GM19035 (cell line): ENCODE results near the gene DNPEP.
"Not testable (repeated sequence)": the region's sequence is repeated elsewhere in the genome, so short reads cannot be mapped to it uniquely, and the experiment has no call there.

Experiments used
- ATAC-seq: cut with Tn5 transposase; IDR thresholded peaks from one replicate; pipeline ENCODE4 v1.9.1; 2021; ENCODE audit not compliant: unreplicated experiment

The DNPEP gene

DNA sequence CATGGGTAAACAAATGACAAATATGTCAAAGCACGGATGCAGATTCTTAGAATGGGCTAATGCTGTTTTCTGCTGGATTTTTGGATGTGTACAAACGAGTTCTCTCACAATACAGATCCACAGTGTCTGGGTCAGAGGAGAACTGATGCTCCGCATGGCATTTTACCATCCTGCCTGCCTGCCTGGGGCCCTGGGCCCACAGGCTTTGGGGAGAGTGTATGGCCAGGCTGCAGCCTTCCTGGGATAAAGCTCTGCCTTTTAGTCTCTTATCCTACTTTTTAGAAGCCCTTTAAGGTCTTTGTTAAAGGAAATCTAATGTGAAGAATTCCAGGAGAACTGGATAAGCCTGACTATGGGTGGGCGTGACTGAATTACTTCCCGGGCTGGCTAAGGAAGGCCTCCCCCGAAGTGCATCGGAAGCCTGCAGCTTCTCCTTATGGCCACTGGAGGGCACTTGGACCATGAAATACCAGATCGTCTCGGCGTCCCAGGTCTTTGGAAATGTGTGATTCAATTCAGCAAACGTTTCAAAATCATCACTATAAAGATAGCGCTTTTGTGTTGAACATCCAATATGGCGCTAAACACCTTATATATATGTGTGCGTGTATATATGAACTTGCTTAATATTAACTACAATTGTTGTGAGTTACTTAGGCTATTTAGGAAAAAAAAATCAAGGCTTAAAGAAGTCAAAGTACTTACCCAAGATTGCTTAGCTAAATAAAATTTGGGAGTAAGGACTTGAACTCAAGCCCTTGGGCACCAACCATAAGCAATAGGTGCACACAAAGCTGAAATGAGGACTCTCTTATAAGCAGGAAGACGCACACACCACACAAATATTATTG is 15.2 kb upstream of the DNPEP start:
- peak; percentile 77 for ATAC-seq

DNA sequence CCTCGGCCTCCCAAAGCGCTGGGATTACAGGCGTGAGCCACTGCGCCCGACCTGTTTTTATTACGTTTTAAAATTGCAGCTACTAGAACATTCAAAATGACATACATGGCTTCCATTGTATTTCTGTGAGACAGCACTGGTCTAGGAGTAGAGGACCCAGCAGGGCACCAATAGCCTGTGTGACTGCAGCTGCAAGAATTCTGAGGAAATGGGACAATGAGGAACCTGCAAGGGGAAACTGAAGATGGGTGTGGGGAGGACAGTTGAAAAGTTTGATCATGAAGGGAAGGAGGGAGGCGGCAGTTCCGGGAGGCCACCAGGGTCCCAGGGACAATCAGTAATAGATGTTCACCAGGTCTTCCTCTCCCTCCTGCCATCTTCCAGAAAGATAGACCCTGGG is 13.9 kb upstream of the DNPEP start:
- ATAC-seq = no peak

DNA sequence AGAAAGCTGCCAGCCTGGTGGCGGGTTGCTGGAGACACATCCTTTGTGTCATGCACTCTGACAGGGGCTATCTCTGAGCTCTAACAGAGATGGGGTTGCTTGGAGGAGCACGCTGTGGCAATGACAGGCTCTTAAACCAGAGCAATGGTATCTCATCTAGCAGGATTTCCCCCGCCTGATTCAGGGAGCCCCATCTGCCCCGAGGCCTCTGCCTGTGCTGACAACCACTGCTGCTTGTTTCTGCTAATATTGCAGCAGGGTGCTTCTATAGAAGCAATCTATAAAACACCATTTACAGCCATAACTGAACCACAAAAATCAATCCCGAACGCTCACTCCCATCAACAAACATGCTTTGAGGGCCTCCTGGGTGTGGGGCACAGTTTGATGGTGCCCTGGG is 12.8 kb upstream of the DNPEP start:
- no peak for ATAC-seq

DNA sequence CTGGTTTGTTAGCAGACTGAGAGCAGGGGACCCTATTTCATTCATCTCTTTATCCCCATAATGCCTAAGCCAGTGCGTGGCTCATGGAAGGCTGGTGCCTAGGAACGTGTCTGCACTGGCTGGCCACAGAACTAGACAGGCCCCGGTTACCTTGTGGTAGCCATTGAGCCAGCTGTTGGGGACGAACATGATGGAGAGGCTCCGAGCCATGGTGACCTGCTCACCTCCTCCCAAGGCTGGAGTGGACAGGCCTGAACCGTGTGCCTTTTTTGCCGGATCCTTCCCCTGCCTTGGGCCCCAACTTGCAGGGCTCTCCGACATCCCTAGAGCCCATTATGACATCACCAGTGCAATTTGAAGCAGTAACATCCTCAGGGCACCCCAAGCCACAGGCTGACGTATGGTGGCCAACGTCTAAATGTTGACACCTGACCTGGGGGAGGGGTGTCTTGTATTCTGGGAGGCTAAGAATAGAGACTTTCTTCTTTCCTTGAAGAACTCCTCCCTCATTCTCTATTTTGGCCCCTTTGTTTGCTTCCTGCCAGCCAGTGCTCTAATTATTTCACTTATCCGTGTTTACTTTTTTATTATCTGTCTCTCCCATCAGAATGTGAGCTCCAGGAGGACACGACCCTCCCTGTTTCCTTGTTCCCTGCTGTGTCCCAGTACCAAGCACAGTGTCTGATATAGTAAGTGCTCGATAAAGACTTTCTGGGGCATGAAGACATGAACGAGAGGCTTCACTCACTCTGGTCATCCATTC is 12.2 kb upstream of the DNPEP start:
- no peak for ATAC-seq

DNA sequence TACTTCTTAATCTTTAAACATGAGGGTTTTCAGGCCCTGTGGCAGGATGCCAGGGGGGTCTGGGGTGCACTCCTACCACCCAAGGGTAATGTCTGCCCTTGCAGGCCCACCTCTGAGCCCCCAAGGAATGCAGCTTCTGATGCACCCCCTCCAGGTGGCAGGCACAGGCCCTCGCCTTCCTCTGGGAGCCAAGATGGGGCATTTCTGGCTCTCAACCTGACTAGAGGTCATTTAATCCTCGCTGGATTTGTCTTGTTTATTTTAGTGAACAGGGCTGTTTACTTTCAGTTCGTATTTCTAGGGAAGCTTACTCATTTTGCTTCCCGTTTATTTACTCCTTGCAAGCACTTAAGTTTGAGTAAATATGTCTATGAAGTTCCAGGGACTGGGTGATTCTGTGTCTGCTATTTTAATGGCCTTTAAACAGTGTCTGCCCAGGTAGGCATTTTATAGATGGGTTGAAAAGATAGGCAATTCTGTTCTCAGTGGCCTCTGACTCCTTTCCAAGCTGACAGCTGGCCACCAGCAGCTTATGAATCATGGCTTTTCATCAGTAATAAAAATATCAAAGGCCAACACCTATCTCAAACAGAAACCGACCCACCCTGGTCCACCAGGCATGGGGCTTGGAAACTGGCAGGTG is 11.1 kb upstream of the DNPEP start:
- no peak for ATAC-seq

DNA sequence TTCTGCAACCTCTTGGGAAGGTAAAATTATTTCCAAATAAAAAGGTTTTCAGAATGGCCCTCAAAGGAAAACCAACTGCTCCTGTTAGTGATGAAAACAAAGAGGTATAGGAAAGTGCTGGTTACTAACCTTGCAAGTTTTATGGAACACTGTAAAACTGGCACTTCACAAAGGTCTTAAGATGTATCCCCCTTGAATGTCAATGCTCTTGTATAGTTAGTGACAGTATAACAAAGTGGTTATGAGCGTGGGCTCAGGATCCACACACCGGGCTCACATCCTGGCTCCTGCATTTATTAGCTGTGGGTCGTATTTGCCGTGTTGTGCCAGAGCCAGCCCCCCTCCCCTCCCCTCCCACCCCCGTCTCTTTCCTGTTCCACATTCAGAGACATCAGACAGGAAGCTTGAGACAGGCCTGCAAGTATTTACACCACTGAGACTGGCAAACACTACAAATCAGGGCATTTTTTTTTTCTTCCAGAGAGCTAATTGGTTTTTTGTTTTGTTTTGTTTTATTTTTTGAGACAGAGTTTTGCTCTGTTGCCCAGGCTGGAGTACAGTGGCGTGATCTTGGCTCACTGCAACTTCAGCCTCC is 9.2 kb upstream of the DNPEP start:
- no peak for ATAC-seq

DNA sequence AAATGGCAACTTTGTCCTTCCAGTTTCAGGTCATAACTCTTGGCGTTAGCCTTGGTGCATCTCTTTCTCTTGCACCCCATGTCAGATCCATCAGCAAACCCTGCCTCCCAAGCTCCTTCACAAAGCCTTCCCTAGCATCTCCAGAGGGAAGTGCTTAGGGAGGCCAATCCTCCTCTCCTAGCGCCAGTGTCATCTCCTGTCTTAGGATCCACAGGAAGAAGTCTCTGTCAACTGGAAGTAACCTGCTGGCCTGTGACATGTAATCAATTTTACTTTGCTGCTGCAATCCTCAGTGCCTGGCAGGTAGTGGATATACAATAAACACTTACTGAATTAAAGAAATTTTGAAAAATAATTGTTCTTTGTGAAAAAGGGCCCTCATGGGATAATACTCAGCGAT is 7.9 kb upstream of the DNPEP start:
- no peak for ATAC-seq

DNA sequence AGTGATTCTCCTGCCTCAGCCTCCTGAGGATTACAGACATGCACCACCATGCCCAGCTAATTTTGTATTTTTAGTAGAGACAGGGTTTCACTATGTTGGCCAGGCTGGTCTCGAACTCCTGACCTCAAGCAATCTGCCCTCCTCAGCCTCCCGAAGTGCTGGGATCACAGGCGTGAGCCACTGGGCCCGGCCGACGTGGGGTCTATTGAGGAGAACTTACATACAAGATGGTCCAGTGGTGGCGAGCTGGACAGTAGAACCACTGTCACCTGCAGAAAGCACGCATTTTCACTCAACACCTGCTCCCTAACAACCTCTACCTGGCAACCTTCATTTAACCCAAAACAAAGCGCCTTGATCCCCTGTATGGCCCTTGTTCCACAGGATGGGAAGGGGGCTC is 7.3 kb upstream of the DNPEP start:
- not testable (repeated sequence) for ATAC-seq

DNA sequence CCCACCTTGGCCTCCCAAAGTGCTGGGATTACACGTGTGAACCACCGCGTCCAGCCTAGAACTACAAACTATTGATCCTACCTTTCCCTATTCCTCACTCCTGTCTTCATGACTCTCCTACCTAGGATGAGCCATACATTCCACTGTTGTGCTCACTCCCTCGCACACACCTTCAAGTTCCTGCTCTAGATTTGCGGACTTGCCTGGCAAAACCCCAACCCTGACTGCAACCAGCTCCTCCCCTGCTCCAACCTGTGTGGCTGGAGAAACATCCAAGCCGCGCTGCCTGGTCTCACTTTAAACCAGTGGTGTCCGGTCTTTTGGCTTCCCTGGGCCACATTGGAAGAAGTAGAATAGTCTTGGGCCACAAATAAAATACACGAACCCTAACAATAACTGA is 5.0 kb upstream of the DNPEP start:
- no peak for ATAC-seq

DNA sequence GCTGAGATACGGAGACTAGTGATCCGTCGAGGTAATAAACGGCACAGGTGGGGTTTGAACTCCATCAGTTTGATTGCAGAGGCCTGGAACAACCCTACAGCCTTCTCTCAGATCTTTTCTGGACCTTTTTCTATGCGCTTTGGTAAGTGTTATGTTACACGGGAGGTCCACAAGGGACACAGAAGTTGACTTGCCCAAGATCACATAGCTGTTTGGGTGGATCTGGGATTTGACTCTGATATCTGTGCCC is 1.1 kb upstream of the DNPEP start:
- no peak for ATAC-seq

DNA sequence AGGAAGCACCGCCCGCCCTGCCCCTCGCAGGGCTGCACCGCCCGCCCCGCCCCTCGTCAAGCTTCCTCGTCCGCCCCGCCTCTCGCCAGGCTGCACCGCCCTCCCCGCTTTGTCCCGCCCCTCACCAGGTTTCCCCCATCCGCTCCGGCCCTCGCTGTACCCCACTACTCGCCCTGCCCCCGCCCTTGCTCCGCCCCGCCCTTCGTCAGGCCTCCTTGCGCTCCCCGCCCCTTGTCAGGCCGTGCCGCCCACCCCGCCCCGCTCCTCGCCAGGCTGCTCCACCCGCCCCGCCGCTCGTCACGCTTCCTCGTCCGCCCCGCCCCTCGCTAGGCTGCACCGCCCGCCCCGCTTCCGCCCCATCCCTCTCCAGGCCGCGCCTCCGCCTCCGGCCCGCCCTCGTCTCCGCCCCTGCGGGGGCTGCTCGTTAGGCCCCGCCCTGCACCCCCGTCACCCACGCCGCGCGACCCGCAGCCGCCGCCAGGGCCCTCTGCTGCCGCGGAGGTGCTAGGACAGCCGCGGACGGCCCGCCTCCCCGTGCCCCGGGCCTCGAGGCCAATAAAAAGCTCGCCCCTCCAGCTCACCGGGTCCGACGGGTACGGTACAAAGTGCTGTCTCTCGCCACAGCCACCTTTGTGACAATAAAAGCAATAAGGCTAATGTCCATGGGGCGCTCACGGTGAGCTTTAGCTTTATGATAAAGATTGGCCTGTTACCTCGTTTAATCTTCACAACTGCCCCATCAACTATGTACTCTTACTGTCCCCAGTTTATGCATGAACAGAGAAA is 602 bp upstream of the DNPEP start:
- peak; percentile 82 for ATAC-seq

DNA sequence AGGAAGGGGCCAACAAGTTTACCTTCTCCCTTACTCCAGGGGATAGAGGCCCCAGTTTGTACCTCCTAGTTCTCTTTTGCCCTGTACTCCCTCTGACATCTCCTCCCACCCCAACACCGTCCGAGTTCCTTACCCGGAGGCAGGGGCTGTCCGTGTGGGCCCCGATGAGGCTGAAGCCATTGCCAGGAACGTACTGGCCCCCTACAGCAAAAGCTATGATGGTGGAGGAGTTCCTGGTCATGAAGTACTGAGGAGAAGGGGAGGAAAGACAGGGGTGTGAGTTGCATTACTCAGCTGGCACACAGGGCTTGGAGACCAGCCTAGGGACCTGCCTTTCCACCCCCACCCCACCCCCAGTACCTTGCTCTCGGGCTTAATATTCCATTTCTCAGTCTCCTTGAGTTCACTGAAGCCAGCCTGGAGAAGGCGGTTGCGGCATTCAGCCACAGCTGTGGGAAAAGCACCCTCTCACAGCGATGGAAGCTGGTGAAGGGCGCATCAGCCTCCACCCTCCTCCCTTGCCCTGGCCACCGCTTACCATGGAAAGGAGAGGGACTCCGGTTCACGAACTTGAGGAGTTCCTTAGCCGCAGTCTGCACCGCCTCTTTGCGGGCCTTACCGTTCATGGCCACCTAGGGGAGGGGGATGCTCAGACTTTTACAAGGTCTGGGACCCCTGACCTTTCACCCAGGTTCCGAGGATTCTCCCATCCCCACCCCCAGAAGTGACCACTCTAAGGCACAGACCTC is 1.0 kb downstream of the DNPEP start:
- ATAC-seq = no peak

DNA sequence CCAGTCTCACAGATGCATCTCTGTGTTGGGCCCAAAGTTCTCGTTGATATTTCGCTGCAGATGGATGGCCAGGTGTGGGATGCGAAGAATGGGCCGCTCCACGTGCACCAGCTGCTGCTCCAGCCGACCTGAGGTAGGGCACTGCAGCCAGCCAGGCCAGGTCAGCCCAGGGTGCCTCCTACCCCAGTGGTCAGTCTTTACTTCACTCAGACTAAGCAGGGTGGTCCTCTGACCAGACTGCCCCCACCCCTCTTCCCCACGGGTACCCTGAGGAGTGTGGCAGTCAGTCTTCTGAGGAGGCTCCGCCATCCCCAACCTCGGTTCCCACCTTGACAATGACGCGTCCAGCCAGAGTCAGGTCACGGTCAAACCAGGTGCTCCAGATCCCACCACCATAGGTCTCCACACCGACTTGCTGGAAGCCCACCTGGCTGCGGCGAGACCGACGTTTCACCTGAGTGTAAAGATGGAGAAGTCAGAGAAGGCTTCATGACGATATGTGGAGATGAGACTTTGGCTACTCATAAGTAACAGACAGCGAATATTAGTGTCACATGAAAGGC is 1.7 kb downstream of the DNPEP start:
- ATAC-seq = no peak

DNA sequence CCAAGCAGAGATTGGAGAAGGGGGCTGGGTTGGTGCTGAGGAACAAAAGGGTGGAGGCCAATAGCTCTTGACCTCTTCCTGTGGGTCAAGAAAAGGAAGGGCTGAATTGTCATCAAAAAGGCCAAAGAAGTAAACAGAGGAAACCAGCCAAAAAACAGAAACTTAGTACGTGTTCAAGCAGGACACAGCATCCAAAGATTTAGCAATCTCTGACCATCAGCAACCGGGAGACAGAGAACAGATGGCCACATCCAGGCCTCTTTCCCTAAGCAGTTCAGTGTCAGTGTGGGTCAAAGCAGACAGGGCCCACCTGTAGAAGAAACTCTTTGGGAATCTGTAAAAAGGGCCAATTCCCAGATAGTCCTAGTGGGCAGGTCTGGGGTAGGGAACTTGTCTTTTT is 2.9 kb downstream of the DNPEP start:
- no peak for ATAC-seq

DNA sequence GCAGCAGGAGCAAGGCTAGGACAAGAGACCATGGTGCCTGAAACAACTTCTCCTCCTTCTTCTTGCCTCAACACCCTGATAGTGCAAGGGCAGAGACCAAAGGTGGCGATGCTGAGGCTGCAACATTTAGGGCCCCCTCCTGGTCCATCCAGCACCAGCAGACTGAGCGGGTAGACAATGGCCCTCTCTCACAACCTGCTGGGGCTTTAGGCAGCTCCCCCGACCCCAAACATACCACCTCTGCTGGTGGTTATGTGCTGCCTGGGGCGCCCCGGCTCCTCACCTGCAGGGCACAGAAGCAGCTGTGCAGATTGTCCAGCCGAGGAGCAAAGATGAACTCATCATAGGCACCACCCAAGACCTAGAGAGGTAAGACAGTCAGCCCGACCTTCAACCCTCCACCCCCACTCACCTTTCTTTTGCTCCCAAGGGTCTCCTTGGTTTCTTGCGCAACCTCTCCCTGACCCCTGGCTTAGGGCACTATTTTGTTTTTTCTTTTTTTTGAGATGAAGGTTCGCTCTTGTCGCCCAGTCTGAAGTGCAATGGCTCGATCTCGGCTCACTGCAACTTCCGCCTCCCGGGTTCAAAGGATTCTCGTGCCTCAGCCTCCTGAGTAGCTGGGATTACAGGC is 3.5 kb downstream of the DNPEP start:
- ATAC-seq = no peak

DNA sequence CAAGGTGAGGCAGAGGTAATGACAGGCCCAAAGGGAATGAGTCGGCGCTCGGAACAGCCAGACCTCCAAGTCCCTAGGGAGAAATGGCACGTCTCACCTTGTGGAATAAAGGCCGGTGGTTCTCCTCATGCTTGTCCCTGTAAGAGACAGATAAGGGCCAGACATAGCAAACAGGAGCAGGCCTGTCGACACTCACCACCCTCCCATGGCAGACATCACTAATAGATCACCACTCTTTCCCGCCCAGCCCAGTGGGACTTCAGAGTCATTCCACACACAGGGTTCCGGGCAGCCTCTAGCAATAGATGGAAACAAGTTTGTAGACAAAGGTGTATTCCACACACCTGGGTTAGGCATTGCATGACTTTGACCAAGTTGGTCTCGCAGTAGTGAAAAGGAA is 6.3 kb downstream of the DNPEP start:
- ATAC-seq = no peak

DNA sequence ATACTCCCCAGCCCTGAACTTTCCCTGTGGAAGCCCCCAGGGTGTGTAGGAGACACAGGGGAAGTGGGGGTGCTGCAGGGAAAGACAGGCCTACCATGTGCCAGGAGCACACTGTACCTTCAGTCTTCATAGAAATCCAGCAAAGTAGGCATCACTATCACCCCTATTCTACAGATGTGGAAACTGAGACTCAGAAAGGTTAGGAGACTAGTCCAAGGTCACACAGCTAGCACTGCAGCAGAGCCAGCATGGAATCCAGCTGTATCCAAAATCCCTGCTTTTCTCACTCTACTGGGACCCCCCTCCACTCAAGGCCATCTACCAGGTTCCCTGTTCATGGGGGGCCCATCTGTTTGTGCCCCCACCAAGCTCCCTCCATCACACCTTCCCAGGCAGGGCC is 6.8 kb downstream of the DNPEP start:
- no peak for ATAC-seq

DNA sequence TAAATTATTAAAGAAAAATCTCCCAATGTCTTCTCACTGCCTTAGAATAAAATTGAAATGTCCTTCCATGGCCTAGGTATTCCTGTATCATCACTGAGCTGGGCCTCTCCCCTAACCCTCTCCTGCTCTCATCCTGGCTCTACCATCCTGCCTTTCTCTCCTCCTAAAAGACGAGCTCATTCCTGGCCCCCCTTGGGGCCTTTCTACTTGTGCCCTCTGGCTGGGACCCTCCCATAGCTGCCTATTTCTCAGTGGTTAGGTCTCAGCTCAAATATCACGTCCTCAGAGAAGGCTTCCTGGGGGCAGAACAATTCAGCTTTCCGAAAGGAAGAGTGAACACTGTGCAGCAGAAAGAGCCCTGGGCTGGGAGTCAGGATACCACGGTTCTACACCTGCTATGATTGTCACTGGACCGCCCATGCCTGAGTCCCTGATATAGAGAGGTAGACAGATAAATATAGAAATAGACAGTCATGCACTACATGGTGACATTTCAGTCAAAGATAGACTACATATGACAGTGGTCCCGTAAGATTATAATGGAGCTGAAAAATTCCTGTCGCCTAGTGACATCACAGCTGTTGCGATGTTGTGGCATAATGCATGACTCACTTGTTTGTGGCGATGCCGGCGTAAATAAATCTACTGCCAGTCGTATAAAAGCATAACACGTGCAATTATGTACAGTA is 9.4 kb downstream of the DNPEP start:
- ATAC-seq = no peak

DNA sequence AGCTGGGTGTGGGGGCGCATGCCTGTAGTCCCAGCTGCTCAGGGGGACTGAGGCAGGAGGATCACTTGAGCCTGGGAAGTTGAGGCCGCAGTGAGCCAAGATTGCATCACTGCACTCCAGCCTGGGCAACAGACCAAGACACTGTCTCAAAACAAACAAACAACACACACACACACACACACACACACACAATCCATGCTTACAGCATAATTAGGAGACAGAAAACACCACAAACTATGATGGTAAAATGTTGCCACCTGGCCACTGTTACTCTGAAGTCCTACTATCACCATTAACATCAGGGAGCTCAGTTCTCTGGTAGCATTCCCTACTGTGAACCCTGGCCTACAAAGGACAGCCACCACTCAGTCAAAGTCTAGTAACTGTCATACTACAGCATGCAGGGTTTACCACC is 18.3 kb downstream of the DNPEP start:
- ATAC-seq = no peak
